IPS DF 6.9 (cell line): Measurements from ENCODE around the gene TAOK1.
"Not testable (repeated sequence)": the region's sequence is repeated elsewhere in the genome, so short reads cannot be mapped to it uniquely, and the experiment has no call there.

Experiments
- DNase-seq: peaks from one replicate; pipeline ENCODE4 v3.0.0-alpha.2; 2013; ENCODE audit warnings: low read depth, low spot score
- H3K27ac ChIP-seq: one replicate; pipeline ENCODE4 v1.5.1; 2013; ENCODE audit warnings: low read length, control low read depth
- H3K27me3 ChIP-seq: 2 replicates; pipeline ENCODE4 v1.6.1; 2013; ENCODE audit warnings: mild to moderate bottlenecking, low read length; ENCODE audit not compliant: control insufficient read depth, insufficient read depth
- H3K36me3 ChIP-seq: 2 replicates; pipeline ENCODE4 v1.6.1; 2013; ENCODE audit warnings: low read length; ENCODE audit not compliant: control insufficient read depth, insufficient read depth
- H3K4me1 ChIP-seq: 2 replicates; pipeline ENCODE4 v1.6.1; 2013; ENCODE audit warnings: low read length; ENCODE audit not compliant: control insufficient read depth, insufficient read depth
- H3K4me3 ChIP-seq: 2 replicates; pipeline ENCODE4 v1.5.1; 2013; ENCODE audit warnings: mild to moderate bottlenecking, low read length
- H3K9me3 ChIP-seq: 2 replicates; pipeline ENCODE4 v1.6.1; 2013; ENCODE audit warnings: low read length, inconsistent platforms; ENCODE audit not compliant: control insufficient read depth, insufficient read depth
- WGBS: extraction: QIAGEN DNeasy Blood & Tissue Kit; methylation state at CpG from one replicate; pipeline ENCODE4 v1.1.7; 2013; ENCODE audit warnings: mixed read lengths, missing lambda C conversion rate; ENCODE audit not compliant: insufficient read length, insufficient coverage; 5-methylcytosine and 5-hydroxymethylcytosine counted together

The TAOK1 gene

GRCh38 chr17:29475891-29476290 is 85.7 kb downstream of the TAOK1 start:
- H3K36me3 ChIP-seq, result no peaks in the 10 kb centered on the region
- H3K9me3 ChIP-seq, result no peaks in the 10 kb centered on the region
- H3K4me1 ChIP-seq, result no peaks in the 10 kb centered on the region
- no peaks in the 10 kb centered on the region for H3K27me3 ChIP-seq
- no peak overlapping the region for H3K27ac ChIP-seq
- no peak overlapping the region for H3K4me3 ChIP-seq
- no CpG with 5 or more reads among the region's 2 CpGs for WGBS
- no peak for DNase-seq

GRCh38 chr17:29480249-29480928 is 90.2 kb downstream of the TAOK1 start:
- WGBS, result no CpG with 5 or more reads among the region's 7 CpGs
- H3K36me3 ChIP-seq, H3K4me3 ChIP-seq, H3K27me3 ChIP-seq, H3K9me3 ChIP-seq, DNase-seq, H3K27ac ChIP-seq, H3K4me1 ChIP-seq: not testable (repeated sequence)

GRCh38 chr17:29483503-29483902 is 93.3 kb downstream of the TAOK1 start:
- Histone ChIP-seq H3K9me3 (no peaks in the 10 kb centered on the region), H3K27ac (no peak overlapping the region), H3K36me3 (no peaks in the 10 kb centered on the region), H3K4me3 (no peak overlapping the region), H3K4me1 (no peaks in the 10 kb centered on the region), H3K27me3 (no peaks in the 10 kb centered on the region)
- DNase-seq, result no peak
- WGBS, result no CpG with 5 or more reads among the region's 1 CpG

DNA sequence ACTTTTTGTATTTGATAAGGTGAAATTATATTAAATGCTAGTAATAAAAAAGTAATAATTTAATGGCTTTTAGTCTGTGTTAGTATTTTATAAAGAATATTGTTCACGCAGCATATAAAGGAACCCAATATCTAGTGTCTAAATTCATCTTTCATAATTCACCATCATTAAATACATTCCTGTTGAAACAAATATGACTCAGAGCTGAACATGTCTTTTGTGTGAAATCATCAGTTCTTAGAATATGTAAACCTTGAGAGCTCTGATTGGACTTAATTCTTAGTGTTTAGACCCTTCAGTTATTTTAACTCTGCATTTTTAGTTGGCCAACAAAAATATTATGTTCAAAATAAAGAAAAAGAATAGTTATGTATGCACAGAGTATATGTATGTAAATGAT is 104.8 kb downstream of the TAOK1 start:
- no peak for DNase-seq
- H3K9me3 ChIP-seq, result no peaks in the 10 kb centered on the region

DNA sequence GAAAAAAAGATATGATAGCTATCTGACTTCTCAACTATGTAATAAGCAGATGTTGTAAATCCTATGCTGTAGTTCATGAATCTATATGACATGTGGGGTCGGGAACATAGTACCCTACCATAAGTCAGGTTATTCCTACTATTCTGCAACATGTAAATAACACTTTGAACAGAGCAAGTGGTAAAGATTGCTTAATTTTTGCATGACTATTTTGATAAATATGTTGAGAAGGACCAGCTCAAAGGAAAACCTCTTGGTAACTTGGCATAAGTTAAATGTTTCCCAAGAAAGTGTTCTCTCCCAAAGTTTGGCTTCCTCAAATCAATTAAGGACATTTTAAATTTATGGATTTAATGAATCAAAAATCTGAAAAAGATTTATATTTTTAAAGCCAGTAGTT is 114.5 kb downstream of the TAOK1 start:
- no peaks in the 10 kb centered on the region for H3K27me3 ChIP-seq
- DNase-seq, result no peak
- H3K36me3 ChIP-seq, result peaks cover 5% of the 10 kb centered on the region; the same call in 1 of the 2 replicates
- H3K9me3 ChIP-seq, result no peaks in the 10 kb centered on the region
- H3K27ac ChIP-seq, result no peak overlapping the region
- H3K4me3 ChIP-seq, result no peak overlapping the region
- H3K4me1 ChIP-seq, result no peaks in the 10 kb centered on the region
- no CpG with 5 or more reads among the region's 1 CpG for WGBS

More for the DNA sequence above, 104.8 kb downstream of the TAOK1 start:
- no peaks in the 10 kb centered on the region for H3K27me3 ChIP-seq
- H3K27ac ChIP-seq, result no peak overlapping the region
- no peaks in the 10 kb centered on the region for H3K4me1 ChIP-seq
- H3K36me3 ChIP-seq, result peaks cover 4% of the 10 kb centered on the region; the same call in 1 of the 2 replicates
- WGBS, result no CpG with 5 or more reads among the region's 1 CpG
- H3K4me3 ChIP-seq, result no peak overlapping the region

- Histone ChIP-seq H3K36me3 (peaks cover 6% of the 10 kb centered on the region; the same call in 1 of the 2 replicates), H3K27me3 (no peaks in the 10 kb centered on the region), H3K27ac (no peak overlapping the region), H3K4me3 (no peak overlapping the region), H3K4me1 (no peaks in the 10 kb centered on the region), H3K9me3 (no peaks in the 10 kb centered on the region)
- no CpG with 5 or more reads among the region's 4 CpGs for WGBS
- DNase-seq, result no peak
Observed at GRCh38 chr17:29505836-29506235, 115.7 kb downstream of the TAOK1 start.

DNA sequence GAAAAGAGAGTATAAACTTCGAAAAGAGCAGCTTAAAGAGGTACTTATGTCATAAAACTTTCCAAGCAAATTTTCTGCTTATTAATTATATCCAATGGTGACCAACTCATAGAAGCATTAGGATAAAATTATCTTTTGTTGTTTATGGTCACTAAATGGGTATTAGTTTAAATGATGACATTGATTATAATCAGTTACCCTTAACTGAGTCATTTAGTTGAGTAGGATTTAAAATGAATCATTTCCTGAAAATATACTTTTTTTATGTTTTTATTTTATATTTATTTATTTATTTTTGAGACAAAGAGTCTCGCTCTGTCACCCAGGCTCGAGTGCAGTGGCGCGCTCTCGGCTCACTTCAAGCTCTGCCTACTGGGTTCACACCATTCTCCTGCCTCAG is 120.8 kb downstream of the TAOK1 start:
- Histone ChIP-seq H3K27me3 (no peaks in the 10 kb centered on the region), H3K4me3 (no peak overlapping the region), H3K9me3 (no peaks in the 10 kb centered on the region), H3K36me3 (0 out of 2 replicates have a peak, but pooled peaks cover 6% of the 10 kb centered on the region), H3K4me1 (no peaks in the 10 kb centered on the region), H3K27ac (no peak overlapping the region)
- no peak for DNase-seq
- WGBS, result no CpG with 5 or more reads among the region's 6 CpGs

- Histone ChIP-seq H3K27me3 (no peaks in the 10 kb centered on the region), H3K9me3 (no peaks in the 10 kb centered on the region), H3K27ac (no peak overlapping the region), H3K36me3 (peaks cover 2% of the 10 kb centered on the region; the same call in 1 of the 2 replicates), H3K4me1 (no peaks in the 10 kb centered on the region), H3K4me3 (no peak overlapping the region)
- DNase-seq, result no peak
- WGBS, result no CpG with 5 or more reads among the region's 2 CpGs
Observed at GRCh38 chr17:29514792-29515191, 124.6 kb downstream of the TAOK1 start.

GRCh38 chr17:29518359-29518758 is 128.2 kb downstream of the TAOK1 start:
- no peaks in the 10 kb centered on the region for H3K27me3 ChIP-seq
- no peak overlapping the region for H3K27ac ChIP-seq
- no peaks in the 10 kb centered on the region for H3K9me3 ChIP-seq
- no peak overlapping the region for H3K4me3 ChIP-seq
- no peaks in the 10 kb centered on the region for H3K4me1 ChIP-seq
- peaks cover 2% of the 10 kb centered on the region; the same call in 1 of the 2 replicates for H3K36me3 ChIP-seq
- DNase-seq, result no peak
- WGBS, result no CpG with 5 or more reads among the region's 1 CpG

GRCh38 chr17:29524692-29525091 is 134.5 kb downstream of the TAOK1 start:
- no peaks in the 10 kb centered on the region for H3K36me3 ChIP-seq
- no CpG with 5 or more reads among the region's 3 CpGs for WGBS
- H3K4me1 ChIP-seq, result no peaks in the 10 kb centered on the region

GRCh38 chr17:29526322-29526721 is 136.2 kb downstream of the TAOK1 start:
- H3K4me3 ChIP-seq, result no peak overlapping the region
- H3K27ac ChIP-seq, result no peak overlapping the region
- DNase-seq, result no peak
- H3K36me3 ChIP-seq, result peaks cover 4% of the 10 kb centered on the region; the same call in 1 of the 2 replicates
- H3K27me3 ChIP-seq, result no peaks in the 10 kb centered on the region
- H3K9me3 ChIP-seq, result no peaks in the 10 kb centered on the region
- no CpG with 5 or more reads among the region's 3 CpGs for WGBS
- H3K4me1 ChIP-seq, result no peaks in the 10 kb centered on the region

More at GRCh38 chr17:29524692-29525091, 134.5 kb downstream of the TAOK1 start:
- Histone ChIP-seq H3K27me3 (no peaks in the 10 kb centered on the region), H3K4me3 (no peak overlapping the region), H3K27ac (no peak overlapping the region), H3K9me3 (no peaks in the 10 kb centered on the region)
- no peak for DNase-seq
